Uterus (tissue), 2 donors: ENCODE measurements around the gene MKKS.

Experiments
- POLR2A ChIP-seq, 2 donors: fragments of 450-650 bp; IDR thresholded peaks; one replicate each; pipeline ENCODE4 v1.6.1; 2016; ENCODE audit warnings: antibody characterized with exemption in 2 of 2, mild to moderate bottlenecking in 1 of 2, moderate library complexity in 1 of 2
- TF ChIP-seq, protein P1 (sequence below), 4 experiments: fragments of 200-600 bp in 2 of 4; fragments of 450-650 bp in 2 of 4; sonication (generic) in 2 of 4; IDR thresholded peaks; one replicate each; pipeline ENCODE4 v1.5.1; 2016 to 2019; ENCODE audit warnings: antibody characterized with exemption in 4 of 4, mild to moderate bottlenecking in 2 of 4, moderate library complexity in 1 of 4

DNA sequence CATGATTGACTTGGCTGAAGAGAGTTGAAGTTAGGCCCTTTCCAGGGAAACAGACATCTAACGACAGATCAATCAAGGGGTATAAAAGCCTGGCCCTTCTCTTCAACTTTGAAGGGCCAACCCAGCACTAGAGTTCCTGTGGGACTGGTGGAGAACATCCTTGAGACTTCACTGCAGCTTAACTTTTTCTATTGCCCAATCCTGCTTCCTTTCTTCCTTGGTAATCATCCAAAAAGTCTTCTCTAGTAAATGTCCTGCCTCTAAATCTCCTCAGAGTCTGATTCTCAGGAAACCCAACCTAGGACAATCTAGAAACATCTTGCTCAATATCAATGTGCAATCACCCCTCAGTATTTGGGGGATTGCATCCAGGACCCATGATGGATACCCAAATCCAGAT, 1.9 kb downstream of the MKKS start:
- TF ChIP-seq, protein P1, sequence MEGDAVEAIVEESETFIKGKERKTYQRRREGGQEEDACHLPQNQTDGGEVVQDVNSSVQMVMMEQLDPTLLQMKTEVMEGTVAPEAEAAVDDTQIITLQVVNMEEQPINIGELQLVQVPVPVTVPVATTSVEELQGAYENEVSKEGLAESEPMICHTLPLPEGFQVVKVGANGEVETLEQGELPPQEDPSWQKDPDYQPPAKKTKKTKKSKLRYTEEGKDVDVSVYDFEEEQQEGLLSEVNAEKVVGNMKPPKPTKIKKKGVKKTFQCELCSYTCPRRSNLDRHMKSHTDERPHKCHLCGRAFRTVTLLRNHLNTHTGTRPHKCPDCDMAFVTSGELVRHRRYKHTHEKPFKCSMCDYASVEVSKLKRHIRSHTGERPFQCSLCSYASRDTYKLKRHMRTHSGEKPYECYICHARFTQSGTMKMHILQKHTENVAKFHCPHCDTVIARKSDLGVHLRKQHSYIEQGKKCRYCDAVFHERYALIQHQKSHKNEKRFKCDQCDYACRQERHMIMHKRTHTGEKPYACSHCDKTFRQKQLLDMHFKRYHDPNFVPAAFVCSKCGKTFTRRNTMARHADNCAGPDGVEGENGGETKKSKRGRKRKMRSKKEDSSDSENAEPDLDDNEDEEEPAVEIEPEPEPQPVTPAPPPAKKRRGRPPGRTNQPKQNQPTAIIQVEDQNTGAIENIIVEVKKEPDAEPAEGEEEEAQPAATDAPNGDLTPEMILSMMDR (IDR thresholded peaks at IDR 0.05) = no peak
- TF ChIP-seq POLR2A (IDR thresholded peaks at IDR 0.05) = no peak
